Upper lobe of left lung (tissue), 4 donors: ENCODE results near the gene RAI14.

ENCODE experiments used
- EP300 ChIP-seq, 4 donors: sonication (generic); formaldehyde crosslinking; IDR thresholded peaks; one replicate each; pipeline ENCODE4 v1.5.1; 2017; ENCODE audit warnings: antibody characterized with exemption in 4 of 4, control low read depth in 2 of 4
- POLR2A ChIP-seq, 4 donors: fragments of 450-650 bp; IDR thresholded peaks; one replicate each; pipeline ENCODE4 v1.5.1; 2016 to 2017; ENCODE audit warnings: antibody characterized with exemption in 4 of 4, mild to moderate bottlenecking in 2 of 4
- TF ChIP-seq, protein P1 (sequence below), 6 experiments: fragments of 450-650 bp in 4 of 6; fragments of 200-600 bp in 2 of 6; sonication (generic) in 2 of 6; IDR thresholded peaks; one replicate each; pipeline ENCODE4 v1.5.1; 2016 to 2019; ENCODE audit warnings: antibody characterized with exemption in 6 of 6

DNA sequence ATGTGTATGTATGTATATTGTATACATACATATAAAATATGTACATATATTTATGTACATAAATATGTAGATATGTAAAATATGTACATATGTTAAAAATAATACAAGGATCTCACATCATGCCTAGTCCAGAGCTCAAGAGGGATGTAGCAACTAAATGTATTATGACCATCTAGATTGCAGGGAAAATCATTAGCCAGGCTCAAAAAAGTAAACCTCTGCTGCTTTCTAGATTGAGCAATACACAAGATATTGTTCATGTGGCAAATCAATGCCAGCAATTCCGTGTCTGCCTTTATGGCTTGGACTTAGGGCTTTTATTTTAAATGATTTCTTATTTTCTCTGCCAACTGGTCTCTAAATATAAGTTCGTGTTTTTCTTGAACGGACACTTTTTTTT is 65.2 kb downstream of the RAI14 start:
- no peak for TF ChIP-seq EP300 (IDR thresholded peaks at IDR 0.05)
- TF ChIP-seq, protein P1, sequence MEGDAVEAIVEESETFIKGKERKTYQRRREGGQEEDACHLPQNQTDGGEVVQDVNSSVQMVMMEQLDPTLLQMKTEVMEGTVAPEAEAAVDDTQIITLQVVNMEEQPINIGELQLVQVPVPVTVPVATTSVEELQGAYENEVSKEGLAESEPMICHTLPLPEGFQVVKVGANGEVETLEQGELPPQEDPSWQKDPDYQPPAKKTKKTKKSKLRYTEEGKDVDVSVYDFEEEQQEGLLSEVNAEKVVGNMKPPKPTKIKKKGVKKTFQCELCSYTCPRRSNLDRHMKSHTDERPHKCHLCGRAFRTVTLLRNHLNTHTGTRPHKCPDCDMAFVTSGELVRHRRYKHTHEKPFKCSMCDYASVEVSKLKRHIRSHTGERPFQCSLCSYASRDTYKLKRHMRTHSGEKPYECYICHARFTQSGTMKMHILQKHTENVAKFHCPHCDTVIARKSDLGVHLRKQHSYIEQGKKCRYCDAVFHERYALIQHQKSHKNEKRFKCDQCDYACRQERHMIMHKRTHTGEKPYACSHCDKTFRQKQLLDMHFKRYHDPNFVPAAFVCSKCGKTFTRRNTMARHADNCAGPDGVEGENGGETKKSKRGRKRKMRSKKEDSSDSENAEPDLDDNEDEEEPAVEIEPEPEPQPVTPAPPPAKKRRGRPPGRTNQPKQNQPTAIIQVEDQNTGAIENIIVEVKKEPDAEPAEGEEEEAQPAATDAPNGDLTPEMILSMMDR (IDR thresholded peaks at IDR 0.05): no peak
- TF ChIP-seq POLR2A (IDR thresholded peaks at IDR 0.05): no peak
